ENCODE measurements around the gene BCLAF3.

Gene BCLAF3

GRCh38 chrX:20015422-20015821 lies 24.6 kb upstream of the BCLAF3 start:
- peaks cover 3% of the 10 kb centered on the region in 2 donors for H3K27me3 ChIP-seq (ENCODE audit: control insufficient read depth in 2 of 2, insufficient read depth in 2 of 2, low read length in 2 of 2)
- no peak overlapping the region for H3K4me3 ChIP-seq (ENCODE audit: low read length in 2 of 2)
- no peak overlapping the region for H3K9ac ChIP-seq (ENCODE audit: low read depth in 1 of 2, low read length in 2 of 2)
- no peaks in the 10 kb centered on the region for H3K4me1 ChIP-seq (ENCODE audit: control insufficient read depth in 2 of 2, insufficient read depth in 2 of 2, low read length in 2 of 2)
- no peaks in the 10 kb centered on the region for H3K9me3 ChIP-seq (ENCODE audit: control insufficient read depth in 2 of 2, low read length in 2 of 2)
- no peak overlapping the region for H3K27ac ChIP-seq (ENCODE audit: low read depth in 2 of 2, low read length in 2 of 2)
- H3K36me3 ChIP-seq (ENCODE audit: control insufficient read depth in 2 of 2, insufficient read depth in 2 of 2, low read length in 2 of 2) = no peaks in the 10 kb centered on the region

DNA sequence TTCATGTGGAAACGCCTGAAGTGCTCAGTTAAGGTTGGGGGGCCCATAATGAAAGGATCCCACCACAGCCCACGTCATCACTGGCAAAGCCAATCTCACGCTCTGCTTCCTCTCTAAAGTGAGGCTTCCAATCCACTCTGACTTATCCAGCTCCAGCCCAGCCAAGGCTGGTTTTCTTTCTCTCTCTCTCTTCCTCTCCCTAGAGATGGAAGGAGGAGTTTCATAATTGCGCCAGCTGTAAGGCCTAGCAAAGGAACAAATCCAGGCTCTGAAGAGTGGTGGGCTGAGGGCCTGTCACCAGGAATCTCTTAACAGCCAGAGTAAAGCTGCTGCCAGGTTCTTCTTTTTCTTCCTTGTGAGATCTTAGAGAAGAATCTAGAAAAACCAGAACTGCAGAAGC lies 20.7 kb upstream of the BCLAF3 start:
- Histone ChIP-seq H3K36me3 (ENCODE audit: control insufficient read depth in 2 of 2, insufficient read depth in 2 of 2, low read length in 2 of 2) (no peaks in the 10 kb centered on the region), H3K9ac (ENCODE audit: low read depth in 1 of 2, low read length in 2 of 2) (no peak overlapping the region), H3K9me3 (ENCODE audit: control insufficient read depth in 2 of 2, low read length in 2 of 2) (no peaks in the 10 kb centered on the region), H3K27ac (ENCODE audit: low read depth in 2 of 2, low read length in 2 of 2) (no peak overlapping the region), H3K4me1 (ENCODE audit: control insufficient read depth in 2 of 2, insufficient read depth in 2 of 2, low read length in 2 of 2) (no peaks in the 10 kb centered on the region), H3K27me3 (ENCODE audit: control insufficient read depth in 2 of 2, insufficient read depth in 2 of 2, low read length in 2 of 2) (peaks cover 3% of the 10 kb centered on the region in 2 donors), H3K4me3 (ENCODE audit: low read length in 2 of 2) (no peak overlapping the region)

DNA sequence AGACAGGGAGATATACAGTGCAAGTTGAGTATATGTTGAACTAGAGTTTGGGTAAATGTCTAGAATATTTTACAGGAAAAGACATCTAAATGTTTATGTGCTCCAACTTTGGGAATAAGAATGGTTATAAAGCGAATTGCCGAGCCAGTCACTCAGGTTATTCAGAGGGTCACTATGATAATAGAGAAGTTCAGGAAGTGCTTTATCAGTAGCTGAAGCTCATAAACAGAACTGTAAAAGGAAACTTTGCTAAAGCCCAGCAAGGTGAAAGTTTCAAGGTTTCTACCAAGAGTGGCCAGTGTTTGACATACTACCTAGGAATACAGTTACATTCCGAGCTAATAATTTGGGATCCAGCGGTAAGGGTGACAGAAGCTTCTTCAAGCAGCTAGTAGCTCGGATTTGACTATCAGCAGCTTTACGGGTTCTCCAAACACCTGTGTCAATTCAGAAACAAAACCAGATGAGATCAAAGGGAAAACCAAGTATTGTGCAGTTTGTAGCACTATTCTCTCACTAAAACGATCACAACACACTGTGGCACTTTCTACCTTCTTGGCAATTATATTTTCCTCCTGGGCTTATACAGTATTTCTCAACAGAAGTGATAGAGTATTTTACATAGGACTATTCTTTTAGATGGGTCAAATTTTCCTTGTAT lies 17.2 kb upstream of the BCLAF3 start:
- no peaks in the 10 kb centered on the region for H3K4me1 ChIP-seq (ENCODE audit: control insufficient read depth in 2 of 2, insufficient read depth in 2 of 2, low read length in 2 of 2)
- peak overlapping the region in 1 of 2 donors; percentile 47 for H3K9ac ChIP-seq (ENCODE audit: low read depth in 1 of 2, low read length in 2 of 2)
- no peaks in the 10 kb centered on the region for H3K36me3 ChIP-seq (ENCODE audit: control insufficient read depth in 2 of 2, insufficient read depth in 2 of 2, low read length in 2 of 2)
- H3K27me3 ChIP-seq (ENCODE audit: control insufficient read depth in 2 of 2, insufficient read depth in 2 of 2, low read length in 2 of 2) = peaks cover 3% of the 10 kb centered on the region in 2 donors
- H3K9me3 ChIP-seq (ENCODE audit: control insufficient read depth in 2 of 2, low read length in 2 of 2) = no peaks in the 10 kb centered on the region
- H3K27ac ChIP-seq (ENCODE audit: low read depth in 2 of 2, low read length in 2 of 2) = peak overlapping the region in 1 of 2 donors; percentile 51
- H3K4me3 ChIP-seq (ENCODE audit: low read length in 2 of 2) = peak overlapping the region; percentile 10 to 13

DNA sequence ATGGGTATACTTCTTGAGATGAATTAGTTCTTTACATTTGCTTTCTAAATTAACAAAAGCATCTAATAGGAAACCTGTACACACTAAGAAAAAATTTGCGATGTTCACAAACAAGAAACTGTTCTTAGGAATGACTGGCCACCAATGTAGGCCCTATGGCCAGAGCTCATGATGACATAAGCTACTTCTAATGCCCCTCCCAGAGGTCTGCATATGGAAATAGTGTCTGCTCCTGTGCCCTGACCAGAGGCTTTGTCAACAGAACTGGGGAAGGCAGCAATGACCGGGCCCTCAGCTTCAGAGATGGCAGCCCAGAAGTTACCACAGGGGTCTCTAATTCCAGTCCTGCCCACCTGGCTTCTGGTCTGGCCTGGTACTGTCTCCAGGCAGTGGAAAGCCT lies 15.0 kb upstream of the BCLAF3 start:
- Histone ChIP-seq H3K36me3 (ENCODE audit: control insufficient read depth in 2 of 2, insufficient read depth in 2 of 2, low read length in 2 of 2) (no peaks in the 10 kb centered on the region), H3K4me1 (ENCODE audit: control insufficient read depth in 2 of 2, insufficient read depth in 2 of 2, low read length in 2 of 2) (no peaks in the 10 kb centered on the region)

DNA sequence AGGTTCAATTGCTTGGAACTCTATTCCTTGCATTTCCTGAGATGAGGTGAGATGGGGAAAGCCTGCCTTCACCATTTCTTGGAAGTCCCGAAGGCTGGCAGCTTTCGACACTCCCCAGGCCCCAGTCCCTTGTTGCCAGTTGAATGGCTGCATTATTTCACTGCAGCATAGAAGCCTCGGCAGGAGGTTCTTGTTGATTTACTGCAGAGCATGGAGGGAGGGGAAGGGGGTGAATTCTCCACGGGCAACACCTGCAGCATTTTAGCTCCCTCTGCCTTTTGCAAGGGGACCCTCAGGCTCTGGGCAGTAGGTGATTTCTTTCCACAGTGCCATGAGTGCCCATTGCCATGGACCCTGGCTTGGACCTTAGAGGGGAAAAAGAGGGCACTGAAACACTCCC lies 10.7 kb upstream of the BCLAF3 start:
- H3K27ac ChIP-seq (ENCODE audit: low read depth in 2 of 2, low read length in 2 of 2) = no peak overlapping the region
- H3K27me3 ChIP-seq (ENCODE audit: control insufficient read depth in 2 of 2, insufficient read depth in 2 of 2, low read length in 2 of 2) = no peaks in the 10 kb centered on the region
- no peak overlapping the region for H3K4me3 ChIP-seq (ENCODE audit: low read length in 2 of 2)
- H3K9me3 ChIP-seq (ENCODE audit: control insufficient read depth in 2 of 2, low read length in 2 of 2) = no peaks in the 10 kb centered on the region
- no peaks in the 10 kb centered on the region for H3K4me1 ChIP-seq (ENCODE audit: control insufficient read depth in 2 of 2, insufficient read depth in 2 of 2, low read length in 2 of 2)
- no peaks in the 10 kb centered on the region for H3K36me3 ChIP-seq (ENCODE audit: control insufficient read depth in 2 of 2, insufficient read depth in 2 of 2, low read length in 2 of 2)
- H3K9ac ChIP-seq (ENCODE audit: low read depth in 1 of 2, low read length in 2 of 2) = no peak overlapping the region

More for the DNA sequence above, 15.0 kb upstream of the BCLAF3 start:
- Histone ChIP-seq H3K27ac (ENCODE audit: low read depth in 2 of 2, low read length in 2 of 2) (no peak overlapping the region), H3K4me3 (ENCODE audit: low read length in 2 of 2) (no peak overlapping the region), H3K9me3 (ENCODE audit: control insufficient read depth in 2 of 2, low read length in 2 of 2) (no peaks in the 10 kb centered on the region), H3K9ac (ENCODE audit: low read depth in 1 of 2, low read length in 2 of 2) (no peak overlapping the region), H3K27me3 (ENCODE audit: control insufficient read depth in 2 of 2, insufficient read depth in 2 of 2, low read length in 2 of 2) (peaks cover under 1 to 3% of the 10 kb centered on the region in 2 donors)

DNA sequence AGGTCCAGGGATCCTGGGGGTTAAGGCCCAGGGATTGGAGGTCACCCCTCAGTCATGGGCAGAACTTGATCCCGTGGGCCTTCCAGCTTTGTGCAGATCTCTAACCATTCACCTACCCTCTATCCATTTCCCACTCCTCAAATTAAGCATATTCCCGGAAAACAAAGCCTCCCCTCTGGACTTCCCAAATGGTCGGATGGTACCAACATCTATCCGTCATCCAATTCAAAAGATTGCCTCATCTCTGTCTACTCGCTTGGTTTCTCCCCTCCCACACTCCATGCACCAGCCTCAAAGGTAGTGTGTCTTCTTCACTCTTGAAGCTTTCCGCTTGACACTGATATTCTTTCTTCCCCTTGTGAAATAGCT lies 473 bp upstream of the BCLAF3 start:
- H3K27me3 ChIP-seq (ENCODE audit: control insufficient read depth in 2 of 2, insufficient read depth in 2 of 2, low read length in 2 of 2) = no peaks in the 10 kb centered on the region
- H3K27ac ChIP-seq (ENCODE audit: low read depth in 2 of 2, low read length in 2 of 2) = peak overlapping the region in 1 of 2 donors; percentile 32
- no peaks in the 10 kb centered on the region for H3K9me3 ChIP-seq (ENCODE audit: control insufficient read depth in 2 of 2, low read length in 2 of 2)
- H3K4me3 ChIP-seq (ENCODE audit: low read length in 2 of 2) = peak overlapping the region; percentile 61 to 63
- H3K36me3 ChIP-seq (ENCODE audit: control insufficient read depth in 2 of 2, insufficient read depth in 2 of 2, low read length in 2 of 2) = no peaks in the 10 kb centered on the region
- H3K9ac ChIP-seq (ENCODE audit: low read depth in 1 of 2, low read length in 2 of 2) = peak overlapping the region in 1 of 2 donors; percentile 26
- H3K4me1 ChIP-seq (ENCODE audit: control insufficient read depth in 2 of 2, insufficient read depth in 2 of 2, low read length in 2 of 2) = peaks cover 0 to 6% of the 10 kb centered on the region in 2 donors

GRCh38 chrX:19990151-19990555 lies 708 bp downstream of the BCLAF3 start:
- Histone ChIP-seq H3K27me3 (ENCODE audit: control insufficient read depth in 2 of 2, insufficient read depth in 2 of 2, low read length in 2 of 2) (no peaks in the 10 kb centered on the region), H3K4me3 (ENCODE audit: low read length in 2 of 2) (peak overlapping the region; percentile 53 to 79), H3K9me3 (ENCODE audit: control insufficient read depth in 2 of 2, low read length in 2 of 2) (no peaks in the 10 kb centered on the region), H3K27ac (ENCODE audit: low read depth in 2 of 2, low read length in 2 of 2) (peak overlapping the region; percentile 74 to 78), H3K36me3 (ENCODE audit: control insufficient read depth in 2 of 2, insufficient read depth in 2 of 2, low read length in 2 of 2) (no peaks in the 10 kb centered on the region), H3K9ac (ENCODE audit: low read depth in 1 of 2, low read length in 2 of 2) (peak overlapping the region; percentile 72 to 81), H3K4me1 (ENCODE audit: control insufficient read depth in 2 of 2, insufficient read depth in 2 of 2, low read length in 2 of 2) (peaks cover 0 to 6% of the 10 kb centered on the region in 2 donors)

GRCh38 chrX:19987856-19988255 lies 3.0 kb downstream of the BCLAF3 start:
- no peaks in the 10 kb centered on the region for H3K9me3 ChIP-seq (ENCODE audit: control insufficient read depth in 2 of 2, low read length in 2 of 2)
- H3K36me3 ChIP-seq (ENCODE audit: control insufficient read depth in 2 of 2, insufficient read depth in 2 of 2, low read length in 2 of 2) = no peaks in the 10 kb centered on the region
- no peaks in the 10 kb centered on the region for H3K27me3 ChIP-seq (ENCODE audit: control insufficient read depth in 2 of 2, insufficient read depth in 2 of 2, low read length in 2 of 2)
- H3K4me3 ChIP-seq (ENCODE audit: low read length in 2 of 2) = no peak overlapping the region
- H3K27ac ChIP-seq (ENCODE audit: low read depth in 2 of 2, low read length in 2 of 2) = no peak overlapping the region
- no peak overlapping the region for H3K9ac ChIP-seq (ENCODE audit: low read depth in 1 of 2, low read length in 2 of 2)
- peaks cover 0 to 6% of the 10 kb centered on the region in 2 donors for H3K4me1 ChIP-seq (ENCODE audit: control insufficient read depth in 2 of 2, insufficient read depth in 2 of 2, low read length in 2 of 2)

DNA sequence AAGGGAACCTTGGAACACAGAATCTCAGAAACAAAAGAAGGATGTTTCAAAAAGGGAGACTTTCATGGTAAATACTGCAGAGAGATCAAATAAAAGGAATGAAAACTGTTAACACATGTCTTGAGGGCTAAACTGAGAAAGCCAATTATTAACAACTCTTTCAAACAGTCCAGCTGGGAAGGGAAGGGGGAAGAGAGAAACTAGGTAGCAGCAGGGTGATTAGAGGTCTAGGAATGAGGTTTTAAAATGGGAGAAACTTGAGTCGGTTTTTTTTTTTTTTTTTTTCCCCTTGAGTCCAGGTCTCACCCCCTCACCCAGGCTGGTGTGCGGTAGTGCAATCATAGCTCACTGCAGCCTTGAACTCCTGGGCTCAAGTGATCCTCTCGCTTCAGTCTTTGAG lies 4.3 kb downstream of the BCLAF3 start:
- Histone ChIP-seq H3K27me3 (ENCODE audit: control insufficient read depth in 2 of 2, insufficient read depth in 2 of 2, low read length in 2 of 2) (no peaks in the 10 kb centered on the region), H3K36me3 (ENCODE audit: control insufficient read depth in 2 of 2, insufficient read depth in 2 of 2, low read length in 2 of 2) (no peaks in the 10 kb centered on the region), H3K4me3 (ENCODE audit: low read length in 2 of 2) (no peak overlapping the region), H3K4me1 (ENCODE audit: control insufficient read depth in 2 of 2, insufficient read depth in 2 of 2, low read length in 2 of 2) (peaks cover 0 to 9% of the 10 kb centered on the region in 2 donors), H3K27ac (ENCODE audit: low read depth in 2 of 2, low read length in 2 of 2) (no peak overlapping the region), H3K9me3 (ENCODE audit: control insufficient read depth in 2 of 2, low read length in 2 of 2) (no peaks in the 10 kb centered on the region), H3K9ac (ENCODE audit: low read depth in 1 of 2, low read length in 2 of 2) (no peak overlapping the region)

DNA sequence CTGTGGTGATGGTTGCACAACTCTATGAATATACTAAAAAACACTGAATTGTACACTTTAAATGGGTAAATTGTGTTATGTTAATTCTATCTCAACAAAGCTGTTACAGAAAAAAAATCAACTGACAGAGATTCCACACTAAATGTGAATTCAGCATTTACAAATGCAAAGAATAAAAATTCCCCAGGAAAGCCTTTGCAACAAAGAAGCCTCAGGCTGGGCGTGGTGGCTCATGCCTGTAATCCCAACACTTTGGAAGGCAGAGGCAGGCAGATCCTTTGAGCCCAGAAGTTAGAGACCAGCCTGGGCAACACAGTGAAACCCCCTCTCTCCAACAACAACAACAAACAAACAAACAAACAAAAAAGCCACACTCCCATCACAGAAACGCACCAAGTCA lies 8.9 kb downstream of the BCLAF3 start:
- no peak overlapping the region for H3K4me3 ChIP-seq (ENCODE audit: low read length in 2 of 2)
- H3K27ac ChIP-seq (ENCODE audit: low read depth in 2 of 2, low read length in 2 of 2) = no peak overlapping the region
- H3K9ac ChIP-seq (ENCODE audit: low read depth in 1 of 2, low read length in 2 of 2) = no peak overlapping the region
- H3K27me3 ChIP-seq (ENCODE audit: control insufficient read depth in 2 of 2, insufficient read depth in 2 of 2, low read length in 2 of 2) = no peaks in the 10 kb centered on the region
- no peaks in the 10 kb centered on the region for H3K9me3 ChIP-seq (ENCODE audit: control insufficient read depth in 2 of 2, low read length in 2 of 2)
- peaks cover 0 to 3% of the 10 kb centered on the region in 2 donors for H3K4me1 ChIP-seq (ENCODE audit: control insufficient read depth in 2 of 2, insufficient read depth in 2 of 2, low read length in 2 of 2)
- H3K36me3 ChIP-seq (ENCODE audit: control insufficient read depth in 2 of 2, insufficient read depth in 2 of 2, low read length in 2 of 2) = no peaks in the 10 kb centered on the region

All from mucosa of rectum (tissue), 2 donors.